A549 (cell line): ENCODE results near the gene ALKBH6.

Experiments used
- BHLHE40 ChIP-seq: IDR thresholded peaks from 2 replicates; pipeline ENCODE4 v1.6.1; 2012; ENCODE audit warnings: low read depth, low read length, inconsistent platforms
- CHD4 ChIP-seq: fragments of 200-600 bp; sonication (generic); IDR thresholded peaks from 2 replicates; pipeline ENCODE4 v1.6.1; 2016; ENCODE audit warnings: antibody characterized with exemption, mild to moderate bottlenecking, borderline replicate concordance
- JUNB ChIP-seq: fragments of >200 bp; sonication (Bioruptor Twin); formaldehyde crosslinking; IDR thresholded peaks from 2 replicates; pipeline ENCODE4 v1.6.1; 2016
- MAFK ChIP-seq: fragments of 450-650 bp; IDR thresholded peaks from 2 replicates; pipeline ENCODE4 v1.6.1; 2014; ENCODE audit not compliant: partially characterized antibody
- POLR2A ChIP-seq: IDR thresholded peaks from 2 replicates; pipeline ENCODE4 v1.6.1; 2012; ENCODE audit warnings: mild to moderate bottlenecking, low read length
- RAD21 ChIP-seq, 2 experiments: fragments of >200 bp in 1 of 2; sonication (Bioruptor Twin) in 1 of 2; formaldehyde crosslinking in 1 of 2; IDR thresholded peaks in 1 of 2; conservative IDR thresholded peaks in 1 of 2; 2 replicates in 1 of 2; 3 replicates in 1 of 2; pipeline ENCODE4 v1.6.1; 2012 to 2018; ENCODE audit warnings: inconsistent platforms in 1 of 2
- RFX5 ChIP-seq: fragments of 450-650 bp; IDR thresholded peaks from 2 replicates; pipeline ENCODE4 v1.7.1; 2014; ENCODE audit warnings: antibody characterized with exemption, mild to moderate bottlenecking, moderate library complexity
- TF ChIP-seq, protein P1 (sequence below): fragments of >200 bp; sonication (Bioruptor Twin); formaldehyde crosslinking; IDR thresholded peaks from 3 replicates; pipeline ENCODE4 v1.5.1; 2016
- TF ChIP-seq, protein P2 (sequence below): fragments of 450-650 bp; IDR thresholded peaks from 2 replicates; pipeline ENCODE4 v1.6.1; 2014; ENCODE audit warnings: antibody characterized with exemption

DNA sequence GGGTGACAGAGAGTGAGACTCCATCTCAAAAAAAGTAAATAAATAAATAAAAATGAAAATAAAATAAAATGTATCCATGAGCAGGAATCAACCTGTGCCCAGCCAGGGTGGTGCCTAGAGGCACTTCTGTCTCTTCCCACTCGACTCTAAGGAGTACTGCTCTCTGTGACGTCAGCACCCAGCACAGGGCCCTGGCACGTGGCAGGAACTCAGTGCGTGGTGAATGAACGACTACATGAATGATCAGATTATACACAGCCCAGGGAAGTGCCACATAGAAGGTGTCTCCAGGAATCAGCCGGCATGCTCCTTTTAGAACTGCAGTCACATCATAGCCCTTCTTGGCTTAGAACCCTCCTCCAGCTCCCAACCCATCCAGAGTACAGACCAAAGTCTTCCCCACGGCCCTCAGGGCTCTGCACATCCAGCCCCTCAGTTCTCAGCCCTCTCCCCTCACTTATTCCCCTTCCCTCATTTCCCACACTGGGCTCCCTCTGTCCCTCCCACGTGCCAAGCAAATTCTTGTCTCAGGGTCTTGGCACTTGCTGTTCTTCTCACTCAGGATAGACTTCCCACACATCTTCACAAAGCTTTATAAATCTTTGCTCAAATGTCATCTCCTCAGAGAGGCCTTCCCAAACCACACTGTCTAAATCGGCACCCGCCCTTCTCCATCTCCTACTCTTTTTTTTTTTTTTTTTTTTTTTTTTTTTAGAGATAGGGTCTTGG is 14.5 kb upstream of the ALKBH6 start:
- TF ChIP-seq POLR2A (no peak), RFX5 (no peak), RAD21 (conservative IDR thresholded peaks at IDR 0.05 in 1 of 2, IDR thresholded peaks at IDR 0.05 in 1 of 2) (no peak), BHLHE40 (no peak), MAFK (no peak), JUNB (no peak), CHD4 (no peak)
- TF ChIP-seq, protein P1, sequence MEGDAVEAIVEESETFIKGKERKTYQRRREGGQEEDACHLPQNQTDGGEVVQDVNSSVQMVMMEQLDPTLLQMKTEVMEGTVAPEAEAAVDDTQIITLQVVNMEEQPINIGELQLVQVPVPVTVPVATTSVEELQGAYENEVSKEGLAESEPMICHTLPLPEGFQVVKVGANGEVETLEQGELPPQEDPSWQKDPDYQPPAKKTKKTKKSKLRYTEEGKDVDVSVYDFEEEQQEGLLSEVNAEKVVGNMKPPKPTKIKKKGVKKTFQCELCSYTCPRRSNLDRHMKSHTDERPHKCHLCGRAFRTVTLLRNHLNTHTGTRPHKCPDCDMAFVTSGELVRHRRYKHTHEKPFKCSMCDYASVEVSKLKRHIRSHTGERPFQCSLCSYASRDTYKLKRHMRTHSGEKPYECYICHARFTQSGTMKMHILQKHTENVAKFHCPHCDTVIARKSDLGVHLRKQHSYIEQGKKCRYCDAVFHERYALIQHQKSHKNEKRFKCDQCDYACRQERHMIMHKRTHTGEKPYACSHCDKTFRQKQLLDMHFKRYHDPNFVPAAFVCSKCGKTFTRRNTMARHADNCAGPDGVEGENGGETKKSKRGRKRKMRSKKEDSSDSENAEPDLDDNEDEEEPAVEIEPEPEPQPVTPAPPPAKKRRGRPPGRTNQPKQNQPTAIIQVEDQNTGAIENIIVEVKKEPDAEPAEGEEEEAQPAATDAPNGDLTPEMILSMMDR, result no peak
- TF ChIP-seq, protein P2, sequence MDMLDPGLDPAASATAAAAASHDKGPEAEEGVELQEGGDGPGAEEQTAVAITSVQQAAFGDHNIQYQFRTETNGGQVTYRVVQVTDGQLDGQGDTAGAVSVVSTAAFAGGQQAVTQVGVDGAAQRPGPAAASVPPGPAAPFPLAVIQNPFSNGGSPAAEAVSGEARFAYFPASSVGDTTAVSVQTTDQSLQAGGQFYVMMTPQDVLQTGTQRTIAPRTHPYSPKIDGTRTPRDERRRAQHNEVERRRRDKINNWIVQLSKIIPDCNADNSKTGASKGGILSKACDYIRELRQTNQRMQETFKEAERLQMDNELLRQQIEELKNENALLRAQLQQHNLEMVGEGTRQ, result no peak
